Liver (tissue), 9 donors: Measurements from ENCODE around the gene LRRC8A. TPM values are rescaled to one million over a fixed set of nuclear protein-coding genes. Genes with fewer than 3 reads are reported as not detected.
A peak's percentile ranks its signal among the peaks of the same experiment; 100 is the strongest.
"Not testable (repeated sequence)": the region's sequence is repeated elsewhere in the genome, so short reads cannot be mapped to it uniquely, and the experiment has no call there.

ENCODE experiments used
- DNase-seq: peaks from one replicate; pipeline ENCODE4 v3.0.0-alpha.2; 2017; ENCODE audit warnings: low spot score
- H3K27ac ChIP-seq, 2 donors: one replicate each; pipeline ENCODE4 v1.7.0; 2013; ENCODE audit warnings: inconsistent platforms in 2 of 2, low read length in 2 of 2, control low read depth in 1 of 2, low read depth in 1 of 2, mild to moderate bottlenecking in 1 of 2
- H3K27me3 ChIP-seq, 4 donors: one replicate each; pipeline versions ENCODE4 v1.6.1 to v1.7.0; 2013; ENCODE audit warnings: low read length in 3 of 4, inconsistent platforms in 1 of 4, mild to moderate bottlenecking in 1 of 4, moderate library complexity in 1 of 4; ENCODE audit not compliant: control insufficient read depth in 4 of 4, insufficient read depth in 4 of 4
- H3K36me3 ChIP-seq, 4 donors: one replicate each; pipeline versions ENCODE4 v1.6.1 to v1.7.0; 2013; ENCODE audit warnings: low read length in 3 of 4, mild to moderate bottlenecking in 3 of 4, low read depth in 1 of 4, moderate library complexity in 1 of 4; ENCODE audit not compliant: control insufficient read depth in 4 of 4, insufficient read depth in 3 of 4
- H3K4me1 ChIP-seq, 4 donors: one replicate each; pipeline versions ENCODE4 v1.6.1 to v1.7.0; 2013; ENCODE audit warnings: low read length in 3 of 4, mild to moderate bottlenecking in 3 of 4, moderate library complexity in 1 of 4; ENCODE audit not compliant: control insufficient read depth in 4 of 4, insufficient read depth in 4 of 4
- H3K4me3 ChIP-seq, 3 donors: one replicate each; pipeline versions ENCODE4 v1.6.1 to v1.7.0; 2013; ENCODE audit warnings: low read length in 3 of 3, control low read depth in 1 of 3, low read depth in 1 of 3, mild to moderate bottlenecking in 1 of 3
- H3K9ac ChIP-seq, 2 donors: one replicate each; pipeline ENCODE4 v1.7.0; 2013; ENCODE audit warnings: low read length in 2 of 2, mild to moderate bottlenecking in 2 of 2, moderate library complexity in 2 of 2, control low read depth in 1 of 2, low read depth in 1 of 2
- H3K9me3 ChIP-seq, 4 donors: one replicate each; pipeline versions ENCODE4 v1.6.1 to v1.7.0; 2013; ENCODE audit warnings: low read length in 3 of 4; ENCODE audit not compliant: control insufficient read depth in 4 of 4
- ATF3 ChIP-seq: IDR thresholded peaks from 2 replicates; pipeline ENCODE4 v1.6.1; 2016; ENCODE audit warnings: antibody characterized with exemption
- CTCF ChIP-seq: fragments of 150-350 bp; IDR thresholded peaks from 2 replicates; pipeline ENCODE4 v1.5.1; 2017; ENCODE audit warnings: improper control_type of control experiment, low read depth, low read length; ENCODE audit not compliant: missing input control
- EGR1 ChIP-seq, 2 donors: IDR thresholded peaks; 2 replicates each; pipeline ENCODE4 v1.6.1; 2016 to 2018; ENCODE audit warnings: antibody characterized with exemption in 2 of 2, low read depth in 2 of 2
- FOXA1 ChIP-seq: IDR thresholded peaks from 2 replicates; pipeline ENCODE4 v1.6.1; 2016; ENCODE audit warnings: antibody characterized with exemption
- FOXA2 ChIP-seq: IDR thresholded peaks from 2 replicates; pipeline ENCODE4 v1.6.1; 2016; ENCODE audit warnings: antibody characterized with exemption
- GABPA ChIP-seq, 2 donors: IDR thresholded peaks in 1 of 2; conservative IDR thresholded peaks in 1 of 2; 2 replicates each; pipeline ENCODE4 v1.6.1; 2016; ENCODE audit warnings: antibody characterized with exemption in 2 of 2, mild to moderate bottlenecking in 1 of 2, moderate library complexity in 1 of 2
- HNF4A ChIP-seq, 2 donors: conservative IDR thresholded peaks; 2 replicates each; pipeline ENCODE4 v1.6.1; 2016; ENCODE audit warnings: antibody characterized with exemption in 2 of 2, mild to moderate bottlenecking in 2 of 2
- HNF4G ChIP-seq: IDR thresholded peaks from 2 replicates; pipeline ENCODE4 v1.6.1; 2016; ENCODE audit warnings: antibody characterized with exemption
- JUND ChIP-seq, 2 donors: IDR thresholded peaks; 2 replicates each; pipeline ENCODE4 v1.6.1; 2016; ENCODE audit warnings: antibody characterized with exemption in 2 of 2
- MAX ChIP-seq: IDR thresholded peaks from 2 replicates; pipeline ENCODE4 v1.6.1; 2016; ENCODE audit warnings: antibody characterized with exemption
- NR2F2 ChIP-seq: IDR thresholded peaks from 2 replicates; pipeline ENCODE4 v1.6.1; 2016; ENCODE audit warnings: antibody characterized with exemption
- RAD21 ChIP-seq, 2 donors: IDR thresholded peaks; 2 replicates each; pipeline ENCODE4 v1.6.1; 2016; ENCODE audit warnings: antibody characterized with exemption in 2 of 2, mild to moderate bottlenecking in 2 of 2
- RXRA ChIP-seq, 2 donors: IDR thresholded peaks; 2 replicates each; pipeline ENCODE4 v1.6.1; 2017 to 2018; ENCODE audit warnings: antibody characterized with exemption in 2 of 2, mild to moderate bottlenecking in 1 of 2
- SP1 ChIP-seq: IDR thresholded peaks from 2 replicates; pipeline ENCODE4 v1.6.1; 2018; ENCODE audit warnings: antibody characterized with exemption, mild to moderate bottlenecking
- TAF1 ChIP-seq: conservative IDR thresholded peaks from 2 replicates; pipeline ENCODE4 v1.6.1; 2016; ENCODE audit warnings: antibody characterized with exemption, mild to moderate bottlenecking
- YY1 ChIP-seq: IDR thresholded peaks from 2 replicates; pipeline ENCODE4 v1.6.1; 2016; ENCODE audit warnings: antibody characterized with exemption, mild to moderate bottlenecking
- WGBS: extraction: QIAGEN DNeasy Blood & Tissue Kit; methylation state at CpG from one replicate; pipeline ENCODE4 v1.1.7; 2013; 5-methylcytosine and 5-hydroxymethylcytosine counted together
- polyA plus RNA-seq, 2 donors: library from polyadenylated mRNA; stranded (reverse) in 1 of 2; unstranded in 1 of 2; fragments of 200-250 nt in 1 of 2; fragments of >200 nt in 1 of 2; fragmentation: Nextera tagmentation in 1 of 2; extraction: Ambion mirVana in 1 of 2; gene quantifications; one replicate each; pipeline versions ENCODE4 v1.2.1 to v1.2.3, GENCODE V29; 2013 to 2015
- total RNA-seq, 2 donors: library from RNA; depleted of rRNA; stranded (reverse); fragments of >200 nt; gene quantifications; one replicate each; pipeline ENCODE4 v1.2.3, GENCODE V29; 2014
- TF ChIP-seq, protein P1 (sequence below): IDR thresholded peaks from 2 replicates; pipeline ENCODE4 v1.6.1; 2016; ENCODE audit warnings: antibody characterized with exemption, mild to moderate bottlenecking
- TF ChIP-seq, protein P2 (sequence below): IDR thresholded peaks from 2 replicates; pipeline ENCODE4 v1.6.1; 2016; ENCODE audit warnings: antibody characterized with exemption
- donor health status: healthy.
- donor health status: healthy.
- donor health status: healthy.
- donor health status: healthy.
- donor health status: healthy.

The LRRC8A gene
- total and polyA plus RNA-seq, 4 donors = 14.6 to 22.8 (median 17.9) TPM

GRCh38 chr9:128943832-128944620 lies 62.1 kb downstream of the LRRC8A start:
- TF ChIP-seq TAF1 = no peak
- no peak for TF ChIP-seq YY1
- TF ChIP-seq RAD21 (IDR thresholded peaks at IDR 0.05) = no peak
- TF ChIP-seq NR2F2 = no peak
- no peak for TF ChIP-seq EGR1 (IDR thresholded peaks at IDR 0.05; ENCODE audit: low read depth in 2 of 2)
- TF ChIP-seq CTCF = no peak
- TF ChIP-seq GABPA (IDR thresholded peaks at IDR 0.05 in 1 of 2, conservative IDR thresholded peaks at IDR 0.05 in 1 of 2) = no peak
- TF ChIP-seq SP1 = no peak
- TF ChIP-seq HNF4G = no peak
- TF ChIP-seq HNF4A (conservative IDR thresholded peaks at IDR 0.05) = no peak
- TF ChIP-seq, protein P1, sequence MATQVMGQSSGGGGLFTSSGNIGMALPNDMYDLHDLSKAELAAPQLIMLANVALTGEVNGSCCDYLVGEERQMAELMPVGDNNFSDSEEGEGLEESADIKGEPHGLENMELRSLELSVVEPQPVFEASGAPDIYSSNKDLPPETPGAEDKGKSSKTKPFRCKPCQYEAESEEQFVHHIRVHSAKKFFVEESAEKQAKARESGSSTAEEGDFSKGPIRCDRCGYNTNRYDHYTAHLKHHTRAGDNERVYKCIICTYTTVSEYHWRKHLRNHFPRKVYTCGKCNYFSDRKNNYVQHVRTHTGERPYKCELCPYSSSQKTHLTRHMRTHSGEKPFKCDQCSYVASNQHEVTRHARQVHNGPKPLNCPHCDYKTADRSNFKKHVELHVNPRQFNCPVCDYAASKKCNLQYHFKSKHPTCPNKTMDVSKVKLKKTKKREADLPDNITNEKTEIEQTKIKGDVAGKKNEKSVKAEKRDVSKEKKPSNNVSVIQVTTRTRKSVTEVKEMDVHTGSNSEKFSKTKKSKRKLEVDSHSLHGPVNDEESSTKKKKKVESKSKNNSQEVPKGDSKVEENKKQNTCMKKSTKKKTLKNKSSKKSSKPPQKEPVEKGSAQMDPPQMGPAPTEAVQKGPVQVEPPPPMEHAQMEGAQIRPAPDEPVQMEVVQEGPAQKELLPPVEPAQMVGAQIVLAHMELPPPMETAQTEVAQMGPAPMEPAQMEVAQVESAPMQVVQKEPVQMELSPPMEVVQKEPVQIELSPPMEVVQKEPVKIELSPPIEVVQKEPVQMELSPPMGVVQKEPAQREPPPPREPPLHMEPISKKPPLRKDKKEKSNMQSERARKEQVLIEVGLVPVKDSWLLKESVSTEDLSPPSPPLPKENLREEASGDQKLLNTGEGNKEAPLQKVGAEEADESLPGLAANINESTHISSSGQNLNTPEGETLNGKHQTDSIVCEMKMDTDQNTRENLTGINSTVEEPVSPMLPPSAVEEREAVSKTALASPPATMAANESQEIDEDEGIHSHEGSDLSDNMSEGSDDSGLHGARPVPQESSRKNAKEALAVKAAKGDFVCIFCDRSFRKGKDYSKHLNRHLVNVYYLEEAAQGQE = no peak
- no peak for TF ChIP-seq RXRA (IDR thresholded peaks at IDR 0.05)
- no peak for TF ChIP-seq MAX
- TF ChIP-seq FOXA2 = no peak
- no peak for TF ChIP-seq ATF3
- no peak for TF ChIP-seq FOXA1
- TF ChIP-seq, protein P2, sequence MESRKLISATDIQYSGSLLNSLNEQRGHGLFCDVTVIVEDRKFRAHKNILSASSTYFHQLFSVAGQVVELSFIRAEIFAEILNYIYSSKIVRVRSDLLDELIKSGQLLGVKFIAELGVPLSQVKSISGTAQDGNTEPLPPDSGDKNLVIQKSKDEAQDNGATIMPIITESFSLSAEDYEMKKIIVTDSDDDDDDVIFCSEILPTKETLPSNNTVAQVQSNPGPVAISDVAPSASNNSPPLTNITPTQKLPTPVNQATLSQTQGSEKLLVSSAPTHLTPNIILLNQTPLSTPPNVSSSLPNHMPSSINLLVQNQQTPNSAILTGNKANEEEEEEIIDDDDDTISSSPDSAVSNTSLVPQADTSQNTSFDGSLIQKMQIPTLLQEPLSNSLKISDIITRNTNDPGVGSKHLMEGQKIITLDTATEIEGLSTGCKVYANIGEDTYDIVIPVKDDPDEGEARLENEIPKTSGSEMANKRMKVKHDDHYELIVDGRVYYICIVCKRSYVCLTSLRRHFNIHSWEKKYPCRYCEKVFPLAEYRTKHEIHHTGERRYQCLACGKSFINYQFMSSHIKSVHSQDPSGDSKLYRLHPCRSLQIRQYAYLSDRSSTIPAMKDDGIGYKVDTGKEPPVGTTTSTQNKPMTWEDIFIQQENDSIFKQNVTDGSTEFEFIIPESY = no peak
- TF ChIP-seq JUND (IDR thresholded peaks at IDR 0.05) = no peak
- Histone ChIP-seq H3K9me3 (no peaks in the 10 kb centered on the region), H3K9ac (no peak overlapping the region), H3K4me3 (no peak overlapping the region), H3K4me1 (peaks cover 6 to 21% (median 16%) of the 10 kb centered on the region in 4 donors), H3K27me3 (no peaks in the 10 kb centered on the region), H3K36me3 (peaks cover 0 to 20% (median 6%) of the 10 kb centered on the region in 4 donors), H3K27ac (peak overlapping the region in 1 of 2 donors; percentile 18)
- 87% methylated on average over 7 of the region's 7 CpGs for WGBS
- DNase-seq = no peak

DNA sequence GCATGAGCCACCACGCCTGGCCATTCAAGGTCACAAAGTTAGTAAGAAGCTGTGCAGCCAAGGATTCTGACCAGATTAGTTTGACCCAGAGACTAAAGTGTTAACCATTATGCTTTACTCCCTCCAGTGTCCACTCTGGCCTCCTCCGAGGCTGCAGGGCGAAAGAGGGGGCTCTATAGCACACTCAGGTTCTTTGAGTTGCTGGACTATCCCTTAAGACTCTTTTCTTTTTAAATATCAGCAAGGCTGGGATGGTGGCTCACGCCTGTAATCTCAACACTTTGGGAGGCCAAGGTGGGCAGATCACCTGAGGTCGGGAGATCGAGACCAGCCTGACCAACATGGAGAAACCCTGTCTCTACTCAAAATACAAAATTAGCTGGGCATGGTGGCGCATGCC lies 63.0 kb downstream of the LRRC8A start:
- Histone ChIP-seq H3K36me3 (peaks cover 2 to 20% (median 6%) of the 10 kb centered on the region in 4 donors), H3K4me1 (peaks cover 6 to 21% (median 16%) of the 10 kb centered on the region in 4 donors)
- H3K27ac ChIP-seq, H3K27me3 ChIP-seq, DNase-seq, H3K9ac ChIP-seq, H3K9me3 ChIP-seq, H3K4me3 ChIP-seq: not testable (repeated sequence)
- 97% methylated on average over 7 of the region's 7 CpGs for WGBS
